HCT116 (cell line): Measurements from ENCODE around the gene SSTR5.

Source experiments
- POLR2AphosphoS5 ChIP-seq: IDR thresholded peaks from 2 replicates; pipeline ENCODE4 v1.6.1; 2011; ENCODE audit warnings: mild to moderate bottlenecking, low read depth, low read length, moderate library complexity
- SRF ChIP-seq: IDR thresholded peaks from 2 replicates; pipeline ENCODE4 v1.6.1; 2012; ENCODE audit warnings: low read depth
- YY1 ChIP-seq: IDR thresholded peaks from 2 replicates; pipeline ENCODE4 v1.6.1; 2011; ENCODE audit warnings: low read length, low read depth, moderate library complexity, mild to moderate bottlenecking; ENCODE audit not compliant: insufficient replicate concordance; ENCODE audit errors: extremely low read depth
- TF ChIP-seq, protein P1 (sequence below), 3 experiments: fragments of 200-600 bp in 1 of 3; sonication (generic) in 1 of 3; IDR thresholded peaks in 2 of 3; conservative IDR thresholded peaks in 1 of 3; 2 replicates each; pipeline ENCODE4 v1.5.1; 2012 to 2017; ENCODE audit warnings: low read depth in 2 of 3, low read length in 2 of 3, antibody characterized with exemption in 1 of 3, borderline replicate concordance in 1 of 3, control low read depth in 1 of 3, mild to moderate bottlenecking in 1 of 3, mixed read lengths in 1 of 3, mixed run types in 1 of 3, moderate library complexity in 1 of 3; ENCODE audit not compliant: insufficient read depth in 1 of 3
- TF ChIP-seq, protein P2 (sequence below): IDR thresholded peaks from 2 replicates; pipeline ENCODE4 v1.6.1; 2012; ENCODE audit warnings: low read depth

DNA sequence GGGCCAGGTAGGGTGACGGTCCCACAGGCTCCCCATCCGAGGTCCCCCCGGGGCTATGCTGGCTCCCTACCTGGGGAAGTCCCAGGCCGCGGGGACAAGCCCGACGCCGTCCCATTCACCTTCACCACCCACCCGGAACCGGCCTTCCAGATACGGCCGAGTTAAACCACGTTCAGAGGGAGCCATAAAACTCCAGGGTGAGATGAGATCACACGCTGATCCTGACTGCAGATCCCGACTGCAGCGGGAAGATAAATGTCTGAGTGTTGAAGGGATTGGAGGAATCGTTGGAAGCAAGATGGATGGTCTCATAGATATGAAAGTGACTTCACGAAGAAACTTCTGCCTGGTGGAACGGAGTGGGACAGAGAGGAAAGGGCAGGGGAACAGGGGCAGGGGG is 37.1 kb downstream of the SSTR5 start:
- TF ChIP-seq POLR2AphosphoS5 (no peak), YY1 (no peak), SRF (no peak)
- TF ChIP-seq, protein P1, sequence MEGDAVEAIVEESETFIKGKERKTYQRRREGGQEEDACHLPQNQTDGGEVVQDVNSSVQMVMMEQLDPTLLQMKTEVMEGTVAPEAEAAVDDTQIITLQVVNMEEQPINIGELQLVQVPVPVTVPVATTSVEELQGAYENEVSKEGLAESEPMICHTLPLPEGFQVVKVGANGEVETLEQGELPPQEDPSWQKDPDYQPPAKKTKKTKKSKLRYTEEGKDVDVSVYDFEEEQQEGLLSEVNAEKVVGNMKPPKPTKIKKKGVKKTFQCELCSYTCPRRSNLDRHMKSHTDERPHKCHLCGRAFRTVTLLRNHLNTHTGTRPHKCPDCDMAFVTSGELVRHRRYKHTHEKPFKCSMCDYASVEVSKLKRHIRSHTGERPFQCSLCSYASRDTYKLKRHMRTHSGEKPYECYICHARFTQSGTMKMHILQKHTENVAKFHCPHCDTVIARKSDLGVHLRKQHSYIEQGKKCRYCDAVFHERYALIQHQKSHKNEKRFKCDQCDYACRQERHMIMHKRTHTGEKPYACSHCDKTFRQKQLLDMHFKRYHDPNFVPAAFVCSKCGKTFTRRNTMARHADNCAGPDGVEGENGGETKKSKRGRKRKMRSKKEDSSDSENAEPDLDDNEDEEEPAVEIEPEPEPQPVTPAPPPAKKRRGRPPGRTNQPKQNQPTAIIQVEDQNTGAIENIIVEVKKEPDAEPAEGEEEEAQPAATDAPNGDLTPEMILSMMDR (IDR thresholded peaks at IDR 0.05 in 2 of 3, conservative IDR thresholded peaks at IDR 0.05 in 1 of 3; ENCODE audit: borderline replicate concordance in 1 of 3, insufficient read depth in 1 of 3, low read depth in 2 of 3, low read length in 2 of 3), result no peak
- TF ChIP-seq, protein P2, sequence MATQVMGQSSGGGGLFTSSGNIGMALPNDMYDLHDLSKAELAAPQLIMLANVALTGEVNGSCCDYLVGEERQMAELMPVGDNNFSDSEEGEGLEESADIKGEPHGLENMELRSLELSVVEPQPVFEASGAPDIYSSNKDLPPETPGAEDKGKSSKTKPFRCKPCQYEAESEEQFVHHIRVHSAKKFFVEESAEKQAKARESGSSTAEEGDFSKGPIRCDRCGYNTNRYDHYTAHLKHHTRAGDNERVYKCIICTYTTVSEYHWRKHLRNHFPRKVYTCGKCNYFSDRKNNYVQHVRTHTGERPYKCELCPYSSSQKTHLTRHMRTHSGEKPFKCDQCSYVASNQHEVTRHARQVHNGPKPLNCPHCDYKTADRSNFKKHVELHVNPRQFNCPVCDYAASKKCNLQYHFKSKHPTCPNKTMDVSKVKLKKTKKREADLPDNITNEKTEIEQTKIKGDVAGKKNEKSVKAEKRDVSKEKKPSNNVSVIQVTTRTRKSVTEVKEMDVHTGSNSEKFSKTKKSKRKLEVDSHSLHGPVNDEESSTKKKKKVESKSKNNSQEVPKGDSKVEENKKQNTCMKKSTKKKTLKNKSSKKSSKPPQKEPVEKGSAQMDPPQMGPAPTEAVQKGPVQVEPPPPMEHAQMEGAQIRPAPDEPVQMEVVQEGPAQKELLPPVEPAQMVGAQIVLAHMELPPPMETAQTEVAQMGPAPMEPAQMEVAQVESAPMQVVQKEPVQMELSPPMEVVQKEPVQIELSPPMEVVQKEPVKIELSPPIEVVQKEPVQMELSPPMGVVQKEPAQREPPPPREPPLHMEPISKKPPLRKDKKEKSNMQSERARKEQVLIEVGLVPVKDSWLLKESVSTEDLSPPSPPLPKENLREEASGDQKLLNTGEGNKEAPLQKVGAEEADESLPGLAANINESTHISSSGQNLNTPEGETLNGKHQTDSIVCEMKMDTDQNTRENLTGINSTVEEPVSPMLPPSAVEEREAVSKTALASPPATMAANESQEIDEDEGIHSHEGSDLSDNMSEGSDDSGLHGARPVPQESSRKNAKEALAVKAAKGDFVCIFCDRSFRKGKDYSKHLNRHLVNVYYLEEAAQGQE, result no peak
